ENCODE measurements around the gene ZNF784.
A peak's percentile ranks its signal among the peaks of the same experiment; 100 is the strongest.

ZNF784 gene

DNA sequence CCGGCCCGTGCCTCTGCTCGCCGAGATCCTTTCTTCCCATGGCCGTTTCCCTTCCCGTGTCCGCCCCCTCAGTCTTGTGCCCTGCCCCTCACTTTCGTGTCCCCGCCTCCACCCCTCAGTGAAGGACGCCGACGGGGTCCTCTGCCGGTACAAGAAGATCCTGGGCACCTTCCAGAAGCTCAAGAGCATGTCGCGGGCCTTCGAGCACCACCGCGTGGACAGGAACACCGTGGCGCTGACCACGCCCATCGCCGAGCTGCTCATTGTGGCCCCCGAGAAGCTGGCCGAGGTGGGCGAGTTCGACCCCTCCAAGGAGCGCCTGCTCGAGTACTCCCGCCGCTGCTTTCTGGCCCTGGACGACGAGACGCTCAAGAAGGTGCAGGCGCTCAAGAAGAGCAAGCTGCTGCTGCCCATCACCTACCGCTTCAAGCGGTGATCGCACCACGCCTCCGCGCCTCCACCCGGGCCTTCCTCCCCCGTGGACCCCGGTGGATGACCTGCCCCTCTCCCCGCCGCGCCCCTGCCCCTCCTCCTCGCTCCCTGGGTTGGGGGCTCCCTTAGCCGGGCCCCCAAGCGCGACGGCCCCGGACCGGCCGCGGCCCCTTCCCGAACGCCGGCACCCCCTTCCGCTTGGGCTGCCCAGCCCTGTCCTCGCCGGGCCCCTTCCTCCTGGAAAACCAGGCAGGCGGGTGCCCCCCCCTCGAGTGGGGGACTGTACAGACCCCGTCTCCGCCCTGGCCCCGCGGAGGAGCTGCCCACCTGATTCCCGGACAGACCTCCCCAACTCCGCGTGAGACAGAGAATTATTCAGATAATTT is 28.2 kb upstream of the ZNF784 start:
- 96% methylated on average over 61 of the region's 71 CpGs for WGBS (ENCODE audit: insufficient coverage)
- H3K4me1 ChIP-seq (ENCODE audit: control extremely low read depth in 1 of 4, control insufficient read depth in 4 of 4, insufficient read depth in 4 of 4, low read length in 3 of 4), result peaks cover 15 to 44% (median 37%) of the 10 kb centered on the region in 4 experiments
- peaks cover 0 to 37% (median 15%) of the 10 kb centered on the region in 4 experiments for H3K36me3 ChIP-seq (ENCODE audit: control insufficient read depth in 4 of 4, insufficient read depth in 4 of 4, low read length in 3 of 4)
- DNase-seq, result no peak
- H3K9me3 ChIP-seq (ENCODE audit: control extremely low read depth in 1 of 5, control insufficient read depth in 4 of 5, insufficient read depth in 2 of 5, low read depth in 1 of 5, low read length in 4 of 5), result no peaks in the 10 kb centered on the region
- H3K27me3 ChIP-seq (replicated peaks in 2 of 5; ENCODE audit: control insufficient read depth in 4 of 5, insufficient read depth in 5 of 5, low read length in 4 of 5), result no peaks in the 10 kb centered on the region
- POLR2A ChIA-PET, result interaction anchor here (1.3 kb wide), 1 partner anchor 14 kb away, joined by 3 read pairs; no protein-coding TSS in a partner anchor
- no peak overlapping the region for H3K4me3 ChIP-seq (ENCODE audit: control insufficient read depth in 1 of 7, extremely low read depth in 1 of 7, insufficient read depth in 4 of 7, low read depth in 2 of 7, low read length in 6 of 7)
- peak overlapping the region in 1 of 2 experiments; percentile 99 for H3K27ac ChIP-seq (ENCODE audit: insufficient read depth in 1 of 2, low read depth in 1 of 2, low read length in 2 of 2, poor library complexity in 1 of 2, severe bottlenecking in 2 of 2)
- CTCF ChIA-PET, result interaction anchor here (0.7 to 2.5 kb wide), 8 partner anchors 8 to 32 kb away, joined by 3 to 20 read pairs (median 6); partner anchors contain the start of gene ZNF581

GRCh38 chr19:55651236-55651635 is 26.9 kb upstream of the ZNF784 start:
- DNase-seq, result no peak
- ChIA-PET CTCF (no interaction called here), POLR2A (no interaction called here)
- H3K27ac ChIP-seq (ENCODE audit: insufficient read depth in 1 of 2, low read depth in 1 of 2, low read length in 2 of 2, poor library complexity in 1 of 2, severe bottlenecking in 2 of 2), result no peak overlapping the region
- H3K4me1 ChIP-seq (ENCODE audit: control extremely low read depth in 1 of 4, control insufficient read depth in 4 of 4, insufficient read depth in 4 of 4, low read length in 3 of 4), result peaks cover 6 to 35% (median 30%) of the 10 kb centered on the region in 4 experiments
- 95% methylated on average over 9 of the region's 18 CpGs for WGBS (ENCODE audit: insufficient coverage)
- H3K36me3 ChIP-seq (ENCODE audit: control insufficient read depth in 4 of 4, insufficient read depth in 4 of 4, low read length in 3 of 4), result peaks cover 0 to 27% (median 9%) of the 10 kb centered on the region in 4 experiments
- no peaks in the 10 kb centered on the region for H3K27me3 ChIP-seq (replicated peaks in 2 of 5; ENCODE audit: control insufficient read depth in 4 of 5, insufficient read depth in 5 of 5, low read length in 4 of 5)
- no peak overlapping the region for H3K4me3 ChIP-seq (ENCODE audit: control insufficient read depth in 1 of 7, extremely low read depth in 1 of 7, insufficient read depth in 4 of 7, low read depth in 2 of 7, low read length in 6 of 7)
- no peaks in the 10 kb centered on the region for H3K9me3 ChIP-seq (ENCODE audit: control extremely low read depth in 1 of 5, control insufficient read depth in 4 of 5, insufficient read depth in 2 of 5, low read depth in 1 of 5, low read length in 4 of 5)

- Histone ChIP-seq H3K4me1 (ENCODE audit: control extremely low read depth in 1 of 4, control insufficient read depth in 4 of 4, insufficient read depth in 4 of 4, low read length in 3 of 4) (peaks cover under 1 to 30% (median 25%) of the 10 kb centered on the region in 4 experiments), H3K9me3 (ENCODE audit: control extremely low read depth in 1 of 5, control insufficient read depth in 4 of 5, insufficient read depth in 2 of 5, low read depth in 1 of 5, low read length in 4 of 5) (no peaks in the 10 kb centered on the region), H3K4me3 (ENCODE audit: control insufficient read depth in 1 of 7, extremely low read depth in 1 of 7, insufficient read depth in 4 of 7, low read depth in 2 of 7, low read length in 6 of 7) (no peak overlapping the region), H3K36me3 (ENCODE audit: control insufficient read depth in 4 of 4, insufficient read depth in 4 of 4, low read length in 3 of 4) (peaks cover 0 to 23% (median 9%) of the 10 kb centered on the region in 4 experiments), H3K27me3 (replicated peaks in 2 of 5; ENCODE audit: control insufficient read depth in 4 of 5, insufficient read depth in 5 of 5, low read length in 4 of 5) (no peaks in the 10 kb centered on the region), H3K27ac (ENCODE audit: insufficient read depth in 1 of 2, low read depth in 1 of 2, low read length in 2 of 2, poor library complexity in 1 of 2, severe bottlenecking in 2 of 2) (no peak overlapping the region)
- 95% methylated on average over 13 of the region's 17 CpGs for WGBS (ENCODE audit: insufficient coverage)
- POLR2A ChIA-PET, result no interaction called here
- DNase-seq, result no peak
- CTCF ChIA-PET, result interaction anchor here (1.8 to 9.2 kb wide), 2 partner anchors 17 to 45 kb away, joined by 5 to 128 read pairs; partner anchors contain the start of gene ZNF865
These were observed 26.4 kb upstream of the ZNF784 start for GRCh38 chr19:55650602-55651230.

DNA sequence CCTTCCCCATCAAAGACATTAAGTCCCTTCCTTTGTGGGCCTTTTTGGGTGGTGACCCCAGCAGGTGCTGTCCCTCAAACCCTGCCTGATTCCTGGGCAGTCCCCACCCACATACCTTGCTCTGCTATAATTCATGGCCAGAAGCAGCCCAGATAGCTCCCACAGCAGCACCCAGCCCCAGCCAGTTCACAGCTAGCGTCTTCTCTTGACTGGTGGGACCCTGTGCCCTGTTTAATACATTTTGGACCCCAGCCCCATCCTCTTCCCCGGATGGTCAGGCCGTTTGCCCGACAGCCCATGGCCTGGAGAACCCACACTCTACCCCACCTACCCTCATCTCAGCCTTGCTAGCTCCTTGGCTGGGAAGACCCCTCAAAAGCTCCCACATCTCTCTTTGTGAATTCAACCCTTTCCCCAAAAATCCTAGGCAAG is 25.8 kb upstream of the ZNF784 start:
- ChIA-PET CTCF (interaction anchor here (1.8 to 9.2 kb wide), 2 partner anchors 16 to 44 kb away, joined by 5 to 128 read pairs; partner anchors contain the start of gene ZNF865), POLR2A (no interaction called here)
- H3K4me1 ChIP-seq (ENCODE audit: control extremely low read depth in 1 of 4, control insufficient read depth in 4 of 4, insufficient read depth in 4 of 4, low read length in 3 of 4), result peaks cover 0 to 29% (median 23%) of the 10 kb centered on the region in 4 experiments
- no peaks in the 10 kb centered on the region for H3K27me3 ChIP-seq (replicated peaks in 2 of 5; ENCODE audit: control insufficient read depth in 4 of 5, insufficient read depth in 5 of 5, low read length in 4 of 5)
- no peaks in the 10 kb centered on the region for H3K9me3 ChIP-seq (ENCODE audit: control extremely low read depth in 1 of 5, control insufficient read depth in 4 of 5, insufficient read depth in 2 of 5, low read depth in 1 of 5, low read length in 4 of 5)
- DNase-seq, result no peak
- 88% methylated on average over 1 of the region's 4 CpGs for whole genome bisulfite sequencing (ENCODE audit: insufficient coverage)
- H3K36me3 ChIP-seq (ENCODE audit: control insufficient read depth in 4 of 4, insufficient read depth in 4 of 4, low read length in 3 of 4), result peaks cover 0 to 28% (median 14%) of the 10 kb centered on the region in 4 experiments
- no peak overlapping the region for H3K4me3 ChIP-seq (ENCODE audit: control insufficient read depth in 1 of 7, extremely low read depth in 1 of 7, insufficient read depth in 4 of 7, low read depth in 2 of 7, low read length in 6 of 7)
- no peak overlapping the region for H3K27ac ChIP-seq (ENCODE audit: insufficient read depth in 1 of 2, low read depth in 1 of 2, low read length in 2 of 2, poor library complexity in 1 of 2, severe bottlenecking in 2 of 2)

DNA sequence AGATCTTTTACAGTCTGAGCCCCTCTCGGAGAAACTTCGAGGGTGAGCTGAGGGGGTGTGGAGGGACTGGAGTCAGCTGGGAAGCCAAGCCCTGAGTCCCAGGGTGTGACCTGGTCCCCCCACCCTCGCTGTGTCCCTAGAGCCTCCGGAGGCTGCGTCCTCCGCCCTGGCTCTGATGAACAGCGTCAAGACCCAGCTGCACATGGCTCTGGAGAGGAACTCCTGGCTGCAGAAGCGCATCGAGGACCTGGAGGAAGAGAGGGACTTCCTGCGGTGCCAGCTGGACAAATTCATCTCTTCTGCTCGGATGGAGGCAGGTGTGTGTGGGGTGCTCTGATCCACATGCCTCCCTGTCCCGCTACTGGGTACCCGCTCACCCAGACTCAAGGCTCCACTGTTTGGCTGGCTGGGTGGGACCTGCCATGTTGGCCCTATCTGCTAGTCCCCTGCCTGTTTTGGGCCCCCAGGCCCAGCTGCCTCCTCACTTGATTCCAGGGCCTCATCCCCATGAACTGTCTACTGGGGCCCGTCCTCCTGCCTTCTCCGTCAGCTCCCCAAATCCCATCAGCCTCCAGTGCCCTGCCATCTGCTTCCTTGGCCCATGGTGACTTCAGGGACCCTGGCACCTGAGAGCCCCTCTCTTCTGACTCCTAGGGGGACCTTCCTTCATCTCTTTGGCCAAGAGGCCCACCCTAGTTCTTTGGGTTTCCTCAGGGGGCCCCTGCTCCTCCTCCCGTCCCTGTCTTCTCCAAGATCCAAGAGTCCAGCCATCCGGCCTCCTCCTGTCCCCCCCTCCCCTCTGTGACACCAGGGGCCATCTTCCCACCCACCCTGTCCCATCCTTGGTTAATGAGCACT is 25.1 kb upstream of the ZNF784 start:
- H3K36me3 ChIP-seq (ENCODE audit: control insufficient read depth in 4 of 4, insufficient read depth in 4 of 4, low read length in 3 of 4), result peaks cover 0 to 34% (median 19%) of the 10 kb centered on the region in 4 experiments
- 89% methylated on average over 10 of the region's 17 CpGs for WGBS (ENCODE audit: insufficient coverage)
- peak overlapping the region in 5 of 7 experiments; percentile 70 to 91 (median 84) for H3K4me3 ChIP-seq (ENCODE audit: control insufficient read depth in 1 of 7, extremely low read depth in 1 of 7, insufficient read depth in 4 of 7, low read depth in 2 of 7, low read length in 6 of 7)
- H3K4me1 ChIP-seq (ENCODE audit: control extremely low read depth in 1 of 4, control insufficient read depth in 4 of 4, insufficient read depth in 4 of 4, low read length in 3 of 4), result peaks cover 0 to 34% (median 28%) of the 10 kb centered on the region in 4 experiments
- ChIA-PET POLR2A (no interaction called here), CTCF (interaction anchor here (1.8 to 9.2 kb wide), 2 partner anchors 15 to 44 kb away, joined by 5 to 128 read pairs; partner anchors contain the start of gene ZNF865)
- DNase-seq, result no peak
- no peaks in the 10 kb centered on the region for H3K27me3 ChIP-seq (replicated peaks in 2 of 5; ENCODE audit: control insufficient read depth in 4 of 5, insufficient read depth in 5 of 5, low read length in 4 of 5)
- H3K9me3 ChIP-seq (ENCODE audit: control extremely low read depth in 1 of 5, control insufficient read depth in 4 of 5, insufficient read depth in 2 of 5, low read depth in 1 of 5, low read length in 4 of 5), result no peaks in the 10 kb centered on the region
- peak overlapping the region in 1 of 2 experiments; percentile 83 for H3K27ac ChIP-seq (ENCODE audit: insufficient read depth in 1 of 2, low read depth in 1 of 2, low read length in 2 of 2, poor library complexity in 1 of 2, severe bottlenecking in 2 of 2)

- DNase-seq, result no peak
- Histone ChIP-seq H3K27me3 (replicated peaks in 2 of 5; ENCODE audit: control insufficient read depth in 4 of 5, insufficient read depth in 5 of 5, low read length in 4 of 5) (no peaks in the 10 kb centered on the region), H3K36me3 (ENCODE audit: control insufficient read depth in 4 of 4, insufficient read depth in 4 of 4, low read length in 3 of 4) (peaks cover 0 to 36% (median 19%) of the 10 kb centered on the region in 4 experiments), H3K9me3 (ENCODE audit: control extremely low read depth in 1 of 5, control insufficient read depth in 4 of 5, insufficient read depth in 2 of 5, low read depth in 1 of 5, low read length in 4 of 5) (no peaks in the 10 kb centered on the region), H3K4me1 (ENCODE audit: control extremely low read depth in 1 of 4, control insufficient read depth in 4 of 4, insufficient read depth in 4 of 4, low read length in 3 of 4) (peaks cover 5 to 41% (median 34%) of the 10 kb centered on the region in 4 experiments), H3K27ac (ENCODE audit: insufficient read depth in 1 of 2, low read depth in 1 of 2, low read length in 2 of 2, poor library complexity in 1 of 2, severe bottlenecking in 2 of 2) (peak overlapping the region in 1 of 2 experiments; percentile 83), H3K4me3 (ENCODE audit: control insufficient read depth in 1 of 7, extremely low read depth in 1 of 7, insufficient read depth in 4 of 7, low read depth in 2 of 7, low read length in 6 of 7) (peak overlapping the region; percentile 58 to 91 (median 83))
- POLR2A ChIA-PET, result no interaction called here
- CTCF ChIA-PET, result interaction anchor here (1.8 to 9.2 kb wide), 2 partner anchors 15 to 43 kb away, joined by 5 to 128 read pairs; partner anchors contain the start of gene ZNF865
- 9% methylated on average over 21 of the region's 25 CpGs for WGBS (ENCODE audit: insufficient coverage)
These were observed 24.4 kb upstream of the ZNF784 start for GRCh38 chr19:55648585-55649267.
